ENCODE measurements around the gene QPRT.
"Not testable (repeated sequence)": the region's sequence is repeated elsewhere in the genome, so short reads cannot be mapped to it uniquely, and the experiment has no call there.

The QPRT gene

GRCh38 chr16:29678691-29679267 lies at the start of gene QPRT:
Gene QPRT, plus strand, starts transcription at chr16:29679180. Its CDS starts 18 bp downstream, at chr16:29679198.
- no peak for DNase-seq (ENCODE audit: low read depth)

- DNase-seq (ENCODE audit: low read depth): not testable (repeated sequence)
These were observed 49.7 kb upstream of the QPRT start for GRCh38 chr16:29629318-29629717.

GRCh38 chr16:29631658-29632057 lies 47.3 kb upstream of the QPRT start:
- not testable (repeated sequence) for DNase-seq (ENCODE audit: low read depth)

- DNase-seq (ENCODE audit: low read depth): not testable (repeated sequence)
These were observed 43.1 kb upstream of the QPRT start for GRCh38 chr16:29635902-29636301.

GRCh38 chr16:29636368-29636767 lies 42.6 kb upstream of the QPRT start:
- DNase-seq (ENCODE audit: low read depth): not testable (repeated sequence)

- not testable (repeated sequence) for DNase-seq (ENCODE audit: low read depth)
These were observed 40.2 kb upstream of the QPRT start for GRCh38 chr16:29638751-29639150.

GRCh38 chr16:29641561-29641960 lies 37.4 kb upstream of the QPRT start:
- no peak for DNase-seq (ENCODE audit: low read depth)

GRCh38 chr16:29643596-29643995 lies 35.4 kb upstream of the QPRT start:
- no peak for DNase-seq (ENCODE audit: low read depth)

GRCh38 chr16:29644338-29644857 lies 34.6 kb upstream of the QPRT start:
- DNase-seq (ENCODE audit: low read depth): no peak

- DNase-seq (ENCODE audit: low read depth): no peak
These were observed 33.8 kb upstream of the QPRT start for GRCh38 chr16:29644973-29645693.

GRCh38 chr16:29645694-29646187 lies 33.2 kb upstream of the QPRT start:
- DNase-seq (ENCODE audit: low read depth): no peak

- no peak for DNase-seq (ENCODE audit: low read depth)
These were observed 32.0 kb upstream of the QPRT start for GRCh38 chr16:29646947-29647346.

GRCh38 chr16:29649588-29650494 lies 29.1 kb upstream of the QPRT start:
- no peak for DNase-seq (ENCODE audit: low read depth)

GRCh38 chr16:29650771-29651170 lies 28.2 kb upstream of the QPRT start:
- no peak for DNase-seq (ENCODE audit: low read depth)

GRCh38 chr16:29651774-29652349 lies 27.1 kb upstream of the QPRT start:
- DNase-seq (ENCODE audit: low read depth): no peak

- no peak for DNase-seq (ENCODE audit: low read depth)
These were observed 25.5 kb upstream of the QPRT start for GRCh38 chr16:29653471-29653870.

- DNase-seq (ENCODE audit: low read depth): not testable (repeated sequence)
These were observed 25.1 kb upstream of the QPRT start for GRCh38 chr16:29653890-29654289.

- no peak for DNase-seq (ENCODE audit: low read depth)
These were observed 22.1 kb upstream of the QPRT start for GRCh38 chr16:29656688-29657523.

- DNase-seq (ENCODE audit: low read depth): no peak
These were observed 20.3 kb upstream of the QPRT start for GRCh38 chr16:29658705-29659104.

GRCh38 chr16:29662000-29662728 lies 16.8 kb upstream of the QPRT start:
- DNase-seq (ENCODE audit: low read depth): no peak

- DNase-seq (ENCODE audit: low read depth): no peak
These were observed 16.3 kb upstream of the QPRT start for GRCh38 chr16:29662729-29663015.

Measured in stimulated activated CD8-positive, alpha-beta memory T cell treated with anti-CD3 and anti-CD28 coated beads, Interleukin-15, amount 100 ng/mL, for 1 hour (primary cell).